Adipocyte (in vitro differentiated cells): ENCODE results near the gene USP11.
"Not testable (repeated sequence)": the region's sequence is repeated elsewhere in the genome, so short reads cannot be mapped to it uniquely, and the experiment has no call there.

ENCODE experiments used
- DNase-seq: peaks from one replicate; pipeline ENCODE4 v3.0.0-alpha.2; 2015; ENCODE audit warnings: low read depth
- H3K27me3 ChIP-seq: replicated peaks from 2 replicates; pipeline ENCODE4 v1.7.0; 2013; ENCODE audit warnings: mild to moderate bottlenecking, low read length, moderate library complexity; ENCODE audit not compliant: control insufficient read depth, insufficient read depth
- H3K36me3 ChIP-seq: 2 replicates; pipeline ENCODE4 v1.7.0; 2013; ENCODE audit warnings: low read length, mild to moderate bottlenecking, moderate library complexity; ENCODE audit not compliant: control insufficient read depth, insufficient read depth, severe bottlenecking
- H3K4me1 ChIP-seq: 2 replicates; pipeline ENCODE4 v1.7.0; 2013; ENCODE audit warnings: mild to moderate bottlenecking, low read length, moderate library complexity; ENCODE audit not compliant: control insufficient read depth, insufficient read depth
- H3K4me3 ChIP-seq: 2 replicates; pipeline ENCODE4 v1.7.0; 2013; ENCODE audit warnings: mild to moderate bottlenecking, low read length, moderate library complexity
- H3K9ac ChIP-seq: 2 replicates; pipeline ENCODE4 v1.7.0; 2013; ENCODE audit warnings: mild to moderate bottlenecking, low read length, moderate library complexity
- H3K9me3 ChIP-seq: 2 replicates; pipeline ENCODE4 v1.7.0; 2013; ENCODE audit warnings: mild to moderate bottlenecking, low read length, moderate library complexity; ENCODE audit not compliant: control insufficient read depth

The USP11 gene

GRCh38 chrX:47264483-47265173, 31.8 kb downstream of the USP11 start:
- Histone ChIP-seq H3K4me3 (no peak overlapping the region), H3K4me1 (no peaks in the 10 kb centered on the region), H3K9me3 (no peaks in the 10 kb centered on the region), H3K9ac (no peak overlapping the region), H3K27me3 (peaks cover 15% of the 10 kb centered on the region), H3K36me3 (no peaks in the 10 kb centered on the region)
- no peak for DNase-seq

- H3K9me3 ChIP-seq, result no peaks in the 10 kb centered on the region
- H3K4me3 ChIP-seq, result no peak overlapping the region
Measured at GRCh38 chrX:47266643-47267042, 33.8 kb downstream of the USP11 start.

GRCh38 chrX:47272013-47272408, 39.2 kb downstream of the USP11 start:
- Histone ChIP-seq H3K4me1 (no peaks in the 10 kb centered on the region), H3K4me3 (no peak overlapping the region), H3K9me3 (no peaks in the 10 kb centered on the region), H3K36me3 (no peaks in the 10 kb centered on the region), H3K27me3 (peaks cover 17% of the 10 kb centered on the region), H3K9ac (no peak overlapping the region)
- DNase-seq, result no peak

More at GRCh38 chrX:47266643-47267042, 33.8 kb downstream of the USP11 start:
- Histone ChIP-seq H3K4me1 (no peaks in the 10 kb centered on the region), H3K36me3 (no peaks in the 10 kb centered on the region), H3K9ac (no peak overlapping the region), H3K27me3 (peaks cover 13% of the 10 kb centered on the region)
- no peak for DNase-seq

- no peak overlapping the region for H3K9ac ChIP-seq
- no peak overlapping the region for H3K4me3 ChIP-seq
- no peaks in the 10 kb centered on the region for H3K36me3 ChIP-seq
- H3K4me1 ChIP-seq, result no peaks in the 10 kb centered on the region
- peaks cover 17% of the 10 kb centered on the region for H3K27me3 ChIP-seq
- H3K9me3 ChIP-seq, result no peaks in the 10 kb centered on the region
- DNase-seq, result no peak
Measured at GRCh38 chrX:47273011-47273730, 40.4 kb downstream of the USP11 start.

GRCh38 chrX:47278691-47279090, 45.9 kb downstream of the USP11 start:
- H3K36me3 ChIP-seq, result no peaks in the 10 kb centered on the region
- peaks cover 3% of the 10 kb centered on the region for H3K27me3 ChIP-seq
- no peak overlapping the region for H3K9ac ChIP-seq
- H3K4me3 ChIP-seq, result no peak overlapping the region
- peak; percentile 65 for DNase-seq
- H3K9me3 ChIP-seq, result no peaks in the 10 kb centered on the region
- no peaks in the 10 kb centered on the region for H3K4me1 ChIP-seq

- Histone ChIP-seq H3K36me3 (no peaks in the 10 kb centered on the region), H3K27me3 (peaks cover 8% of the 10 kb centered on the region), H3K4me1 (no peaks in the 10 kb centered on the region), H3K4me3 (no peak overlapping the region), H3K9ac (no peak overlapping the region), H3K9me3 (peaks cover 14% of the 10 kb centered on the region)
- peak; percentile 39 for DNase-seq
Measured at GRCh38 chrX:47283015-47283771, 50.4 kb downstream of the USP11 start.

GRCh38 chrX:47284616-47285015, 51.8 kb downstream of the USP11 start:
- not testable (repeated sequence) for DNase-seq, H3K4me1 ChIP-seq, H3K36me3 ChIP-seq, H3K4me3 ChIP-seq, H3K9ac ChIP-seq
- H3K9me3 ChIP-seq, result peaks cover 23% of the 10 kb centered on the region
- peaks cover 18% of the 10 kb centered on the region for H3K27me3 ChIP-seq

- Histone ChIP-seq H3K36me3 (no peaks in the 10 kb centered on the region), H3K27me3 (peaks cover 29% of the 10 kb centered on the region), H3K4me1 (no peaks in the 10 kb centered on the region), H3K9me3 (peaks cover 23% of the 10 kb centered on the region), H3K9ac (no peak overlapping the region), H3K4me3 (no peak overlapping the region)
- DNase-seq, result peak; percentile 35
Measured at GRCh38 chrX:47285836-47286320, 53.1 kb downstream of the USP11 start.

- Histone ChIP-seq H3K4me3 (no peak overlapping the region), H3K27me3 (peaks cover 51% of the 10 kb centered on the region), H3K9me3 (peaks cover 41% of the 10 kb centered on the region), H3K9ac (no peak overlapping the region), H3K36me3 (no peaks in the 10 kb centered on the region), H3K4me1 (no peaks in the 10 kb centered on the region)
- DNase-seq, result no peak
Measured at GRCh38 chrX:47293106-47293505, 60.3 kb downstream of the USP11 start.

- Histone ChIP-seq H3K4me3 (no peak overlapping the region), H3K27me3 (peaks cover 19% of the 10 kb centered on the region), H3K4me1 (no peaks in the 10 kb centered on the region)
Measured at GRCh38 chrX:47296766-47297365, 64.1 kb downstream of the USP11 start.

GRCh38 chrX:47297874-47298273, 65.1 kb downstream of the USP11 start:
- H3K9ac ChIP-seq, result no peak overlapping the region
- H3K9me3 ChIP-seq, result peaks cover 27% of the 10 kb centered on the region
- H3K4me3 ChIP-seq, result no peak overlapping the region
- no peaks in the 10 kb centered on the region for H3K4me1 ChIP-seq
- no peaks in the 10 kb centered on the region for H3K36me3 ChIP-seq
- no peak for DNase-seq
- H3K27me3 ChIP-seq, result peaks cover 18% of the 10 kb centered on the region

More at GRCh38 chrX:47296766-47297365, 64.1 kb downstream of the USP11 start:
- H3K9ac ChIP-seq, result no peak overlapping the region
- peaks cover 30% of the 10 kb centered on the region for H3K9me3 ChIP-seq
- peak; percentile 26 for DNase-seq
- H3K36me3 ChIP-seq, result no peaks in the 10 kb centered on the region
